HepG2 (cell line): ENCODE results near the gene CFAP61. TPM values are rescaled to one million over a fixed set of nuclear protein-coding genes. Genes with fewer than 3 reads are reported as not detected.

Experiments
- ATAC-seq: fragments of 200-7000 bp; cut with Tn5 transposase; 3 replicates; pipeline ENCODE4 v1.9.1; 2020; ENCODE audit warnings: mild to moderate bottlenecking, moderate library complexity
- BruUV-seq: library from RNA; stranded (reverse); fragments of 400-500 nt; replicated peaks from 2 replicates; lab custom pipeline; 2021; lab: Mats Ljungman, UMichigan
- CTCF ChIA-PET: fragments of 300-600 bp; formaldehyde crosslinking; extraction: SDS; loops from one replicate; lab custom pipeline; 2021; ENCODE audit warnings: low total read pairs, inconsistent platforms, low intra/inter-chr PET ratio; lab: Yijun Ruan, JAX
- POLR2A ChIA-PET: fragments of 350-600 bp; sonication (Branson Sonifier 250); formaldehyde crosslinking; loops from one replicate; lab custom pipeline; 2020; ENCODE audit warnings: antibody characterized with exemption, inconsistent platforms; lab: Yijun Ruan, JAX
- DNase-seq: peaks from one replicate; pipeline ENCODE4 v3.0.0-alpha.2; 2015; ENCODE audit warnings: low spot score
- FAIRE-seq: peaks from 3 replicates; lab custom pipeline; 2011; peaks lifted over from hg19 to GRCh38; lab: Jason Lieb, UNC
- H2AFZ ChIP-seq: one replicate; pipeline ENCODE4 v1.6.1; 2011; ENCODE audit warnings: low read length, inconsistent platforms
- H3K27ac ChIP-seq: fragments of 300-600 bp; 3 replicates; pipeline ENCODE4 v1.8.0; 2011; ENCODE audit warnings: mixed run types, mild to moderate bottlenecking, mixed read lengths, low read length, inconsistent platforms; ENCODE audit not compliant: insufficient read depth; ENCODE audit errors: extremely low read length
- H3K27me3 ChIP-seq, 2 experiments: fragments of 200-600 bp in 1 of 2; 2 replicates in 1 of 2; 3 replicates in 1 of 2; pipeline versions ENCODE4 v1.6.0 to v1.8.0; 2011; ENCODE audit warnings: low read length in 2 of 2, mild to moderate bottlenecking in 2 of 2, moderate library complexity in 2 of 2, inconsistent platforms in 1 of 2; ENCODE audit not compliant: insufficient read depth in 2 of 2, control insufficient read depth in 1 of 2
- H3K36me3 ChIP-seq, 2 experiments: fragments of 200-600 bp in 1 of 2; replicated peaks in 1 of 2; 2 replicates in 1 of 2; 3 replicates in 1 of 2; pipeline versions ENCODE4 v1.5.1 to v1.8.0; 2011; ENCODE audit warnings: low read length in 2 of 2, inconsistent platforms in 1 of 2; ENCODE audit not compliant: insufficient read depth in 2 of 2, control insufficient read depth in 1 of 2
- H3K4me1 ChIP-seq: 2 replicates; pipeline ENCODE4 v1.5.1; 2012; ENCODE audit warnings: low read length, inconsistent platforms; ENCODE audit not compliant: insufficient read depth
- H3K4me2 ChIP-seq: 2 replicates; pipeline ENCODE4 v1.6.0; 2011; ENCODE audit warnings: low read depth, low read length, inconsistent platforms
- H3K4me3 ChIP-seq, 3 experiments: fragments of 200-600 bp in 1 of 3; sonication (generic), shearing (Covaris generic) in 1 of 3; replicated peaks in 1 of 3; 2 replicates each; pipeline ENCODE4 v1.5.1; 2011 to 2016; ENCODE audit warnings: low read length in 3 of 3, inconsistent platforms in 2 of 3, low read depth in 2 of 3, mild to moderate bottlenecking in 2 of 3, control low read depth in 1 of 3, mixed read lengths in 1 of 3; ENCODE audit not compliant: insufficient read depth in 1 of 3
- H3K79me2 ChIP-seq: one replicate; pipeline ENCODE4 v1.6.1; 2011; ENCODE audit warnings: low read length, inconsistent platforms; ENCODE audit not compliant: insufficient read depth
- H3K9ac ChIP-seq: 2 replicates; pipeline ENCODE4 v1.6.0; 2011; ENCODE audit warnings: mild to moderate bottlenecking, low read depth, low read length, inconsistent platforms; ENCODE audit not compliant: insufficient read depth
- H3K9me3 ChIP-seq: 2 replicates; pipeline ENCODE4 v1.5.1; 2012; ENCODE audit warnings: mild to moderate bottlenecking, low read length
- H4K20me1 ChIP-seq: 2 replicates; pipeline ENCODE4 v1.6.0; 2011; ENCODE audit warnings: inconsistent platforms, mild to moderate bottlenecking, low read length, moderate library complexity; ENCODE audit not compliant: insufficient read depth
- BRCA1 ChIP-seq: sonication (generic); formaldehyde crosslinking; IDR thresholded peaks from 2 replicates; pipeline ENCODE4 v1.4.0; 2020; ENCODE audit warnings: missing genetic modification reagents
- DPF2 ChIP-seq: sonication (generic); formaldehyde crosslinking; IDR thresholded peaks from 2 replicates; pipeline ENCODE4 v1.4.0; 2020; ENCODE audit warnings: mild to moderate bottlenecking, low read depth, missing genetic modification reagents, borderline replicate concordance
- HCFC1 ChIP-seq: fragments of 150-350 bp; IDR thresholded peaks from 2 replicates; pipeline ENCODE4 v1.6.1; 2014; ENCODE audit warnings: low read depth, low read length
- MYC ChIP-seq: sonication (generic); formaldehyde crosslinking; IDR thresholded peaks from 2 replicates; pipeline ENCODE4 v1.9.0; 2021; ENCODE audit warnings: missing genetic modification reagents, borderline replicate concordance
- PRMT3 ChIP-seq: sonication (generic); formaldehyde crosslinking; IDR thresholded peaks from 2 replicates; pipeline ENCODE4 v1.8.1; 2022; ENCODE audit warnings: low read depth, mild to moderate bottlenecking, moderate library complexity, missing genetic modification reagents, borderline replicate concordance
- RBFOX2 ChIP-seq: fragments of 200-400 bp; formaldehyde crosslinking; IDR thresholded peaks from 2 replicates; pipeline ENCODE4 v1.6.1; 2017; ENCODE audit warnings: low read depth, mild to moderate bottlenecking, low read length
- SETDB1 ChIP-seq: sonication (generic); formaldehyde crosslinking; IDR thresholded peaks from 2 replicates; pipeline ENCODE4 v1.5.1; 2020; ENCODE audit warnings: missing genetic modification reagents, mild to moderate bottlenecking, borderline replicate concordance
- SKI ChIP-seq: fragments of 450-650 bp; IDR thresholded peaks from one replicate; pipeline ENCODE4 v1.6.1; 2018; ENCODE audit warnings: mild to moderate bottlenecking; ENCODE audit not compliant: partially characterized antibody
- SRY ChIP-seq: sonication (generic); formaldehyde crosslinking; IDR thresholded peaks from 2 replicates; pipeline ENCODE4 v1.8.0; 2022; ENCODE audit warnings: mild to moderate bottlenecking, missing genetic modification reagents
- YEATS2 ChIP-seq: sonication (generic); formaldehyde crosslinking; IDR thresholded peaks from 2 replicates; pipeline ENCODE4 v1.4.0; 2020; ENCODE audit warnings: missing genetic modification reagents, borderline replicate concordance
- ZNF205 ChIP-seq: IDR thresholded peaks from 2 replicates; pipeline ENCODE4 v1.6.1; 2018; ENCODE audit warnings: missing biosample characterization, missing genetic modification reagents
- ZNF296 ChIP-seq: sonication (generic); formaldehyde crosslinking; conservative IDR thresholded peaks from 2 replicates; pipeline ENCODE4 v1.5.0; 2020; ENCODE audit warnings: mild to moderate bottlenecking, missing genetic modification reagents
- ZNF343 ChIP-seq: sonication (generic); formaldehyde crosslinking; IDR thresholded peaks from 2 replicates; pipeline ENCODE4 v1.4.0; 2020; ENCODE audit warnings: mild to moderate bottlenecking, missing genetic modification reagents
- ZNF441 ChIP-seq: sonication (generic); formaldehyde crosslinking; IDR thresholded peaks from 2 replicates; pipeline ENCODE4 v1.7.0; 2021; ENCODE audit warnings: missing genetic modification reagents, borderline replicate concordance
- ZNF484 ChIP-seq: sonication (generic); formaldehyde crosslinking; IDR thresholded peaks from 2 replicates; pipeline ENCODE4 v1.5.1; 2020; ENCODE audit warnings: mild to moderate bottlenecking, low read depth, missing genetic modification reagents, borderline replicate concordance
- ZNF615 ChIP-seq: sonication (generic); formaldehyde crosslinking; IDR thresholded peaks from 2 replicates; pipeline ENCODE4 v1.5.0; 2020; ENCODE audit warnings: mild to moderate bottlenecking, missing genetic modification reagents, borderline replicate concordance
- ZNF652 ChIP-seq: IDR thresholded peaks from 2 replicates; pipeline ENCODE4 v1.6.1; 2016; ENCODE audit warnings: low read depth, borderline replicate concordance
- WGBS: methylation state at CpG from one replicate; pipeline ENCODE4 v1.1.6; 2017; ENCODE audit warnings: low lambda C conversion rate; 5-methylcytosine and 5-hydroxymethylcytosine counted together
- in situ Hi-C: cut with HindIII; loops from 2 replicates; pipeline ENCODE4 v1.10.0; 2017; ENCODE audit warnings: low pct_unique_long_range_greater_than_20kb; ENCODE audit not compliant: extremely low pct_ligation_motif_present
- intact Hi-C: fragments of 100-400 bp; cut with micrococcal nuclease; formaldehyde crosslinking; loops from one replicate; pipeline ENCODE4 v1.10.0; 2022; ENCODE audit not compliant: unreplicated experiment
- polyA plus RNA-seq, 8 experiments: library from polyadenylated mRNA; depleted of rRNA in 3 of 8; stranded (reverse) in 7 of 8; unstranded in 1 of 8; fragments of >200 nt; fragmentation: Illumina TruSeq in 4 of 8; extraction: Trizol in 4 of 8; gene quantifications; 2 replicates each; pipeline versions ENCODE4 v1.2.1 to v1.2.3, GENCODE V29; 2011 to 2016; ENCODE audit warnings: low read depth in 4 of 8, missing spikeins in 1 of 8, mixed read lengths in 1 of 8; ENCODE audit not compliant: insufficient read depth in 1 of 8
- total RNA-seq, 5 experiments: library from RNA; depleted of rRNA; stranded (reverse); fragments of >200 nt; fragmentation: Illumina TruSeq; extraction: Trizol; gene quantifications; 2 replicates each; pipeline ENCODE4 v1.2.3, GENCODE V29; 2016; ENCODE audit warnings: low read depth in 1 of 5
- TF ChIP-seq, protein P1 (sequence below): sonication (generic); formaldehyde crosslinking; IDR thresholded peaks from 2 replicates; pipeline ENCODE4 v1.4.0; 2020; ENCODE audit warnings: missing genetic modification reagents, mild to moderate bottlenecking, borderline replicate concordance
- TF ChIP-seq, protein P2 (sequence below): sonication (generic); formaldehyde crosslinking; IDR thresholded peaks from 2 replicates; pipeline ENCODE4 v1.4.0; 2020; ENCODE audit warnings: missing genetic modification reagents

Gene CFAP61
- total and polyA plus RNA-seq, 2 of the 13 experiments (the other 11 are each of a cell fraction or from before 2014, with no cell fraction given) = 0.27 TPM; not detected in 1

DNA sequence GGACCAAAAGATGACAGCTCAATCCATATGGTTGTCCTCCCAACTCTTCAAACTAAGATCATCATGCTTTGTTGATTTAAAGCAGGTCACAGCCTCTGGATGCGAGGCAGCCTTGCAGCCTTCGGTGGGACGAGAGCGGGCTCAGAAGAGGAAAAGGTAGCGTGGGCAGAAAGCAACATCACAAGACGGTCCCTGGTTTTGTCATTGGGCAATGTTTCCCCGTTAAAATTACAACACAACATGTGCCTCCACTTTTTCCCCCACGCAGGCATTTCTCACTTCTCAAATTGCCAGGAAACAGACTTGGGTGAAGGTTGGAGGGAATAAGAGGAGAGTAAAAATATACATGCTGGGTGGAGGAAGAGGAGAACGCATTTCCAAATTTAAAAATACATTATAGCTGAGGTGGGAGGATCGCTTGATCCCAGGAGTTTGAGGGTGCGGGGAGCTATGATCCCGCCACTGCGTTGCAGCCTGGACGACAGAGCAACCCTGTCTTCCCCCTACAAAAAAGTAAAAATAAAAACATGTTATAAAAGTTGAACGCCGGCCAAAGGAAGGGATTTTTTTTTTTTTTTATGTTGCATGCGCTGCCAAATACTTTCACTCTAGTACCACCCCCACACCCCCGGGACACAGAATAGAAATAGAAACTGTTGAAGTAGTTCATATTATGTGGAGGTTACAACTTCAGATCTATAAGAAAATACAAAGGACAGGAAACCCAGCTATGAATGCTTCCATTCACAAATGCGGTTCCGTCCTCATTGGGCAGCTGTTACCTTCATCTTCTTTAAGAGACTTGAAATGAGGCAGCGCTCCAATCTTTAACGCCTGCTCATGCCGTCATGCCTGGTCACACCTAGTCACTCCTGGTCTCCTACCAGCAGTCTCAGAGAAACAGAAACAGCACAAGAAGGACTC lies 49.0 kb upstream of the CFAP61 start:
- DNase-seq = no peak
- Histone ChIP-seq H3K4me2 (peak overlapping the region; percentile 69), H3K27me3 (no peaks in the 10 kb centered on the region), H3K4me1 (peaks cover 74% of the 10 kb centered on the region), H3K4me3 (peak overlapping the region in 1 of 3 experiments; percentile 53; a peak in 1 of 6 replicates), H2AFZ (no peak overlapping the region), H3K27ac (peak overlapping the region; percentile 87), H3K9me3 (no peaks in the 10 kb centered on the region), H3K9ac (peak overlapping the region; percentile 59; the same call in 1 of the 2 replicates), H4K20me1 (no peaks in the 10 kb centered on the region), H3K79me2 (no peaks in the 10 kb centered on the region), H3K36me3 (no peaks in the 10 kb centered on the region)
- in situ Hi-C loops = loop anchor here (5.0 kb wide), 1 partner anchor 101 kb away; no protein-coding TSS in a partner anchor
- BruUV-seq = no TSS peak
- WGBS = 94% methylated on average over 23 of the region's 23 CpGs
- no peak for ATAC-seq
- ChIA-PET POLR2A (interaction anchor here (0.7 to 2.2 kb wide), 6 partner anchors 7 to 245 kb away, joined by 3 to 10 read pairs (median 4); partner anchors contain the start of genes CFAP61, CRNKL1, NAA20 and RIN2), CTCF (no interaction called here)
- FAIRE-seq = no peak
- intact Hi-C loops = no loop called here
- no peak for TF ChIP-seq ZNF296 (CRISPR knock-in tag)
- TF ChIP-seq MYC = no peak
- TF ChIP-seq ZNF205 (CRISPR knock-in tag) = no peak
- no peak for TF ChIP-seq YEATS2 (CRISPR knock-in tag)
- 0 out of 2 replicates have a peak, but pooled peaks have one; percentile 49 for TF ChIP-seq BRCA1 (CRISPR knock-in tag)
- no peak for TF ChIP-seq SKI
- peak; percentile 3; the same call in 1 of the 2 replicates for TF ChIP-seq DPF2 (CRISPR knock-in tag)
- TF ChIP-seq, protein P1, sequence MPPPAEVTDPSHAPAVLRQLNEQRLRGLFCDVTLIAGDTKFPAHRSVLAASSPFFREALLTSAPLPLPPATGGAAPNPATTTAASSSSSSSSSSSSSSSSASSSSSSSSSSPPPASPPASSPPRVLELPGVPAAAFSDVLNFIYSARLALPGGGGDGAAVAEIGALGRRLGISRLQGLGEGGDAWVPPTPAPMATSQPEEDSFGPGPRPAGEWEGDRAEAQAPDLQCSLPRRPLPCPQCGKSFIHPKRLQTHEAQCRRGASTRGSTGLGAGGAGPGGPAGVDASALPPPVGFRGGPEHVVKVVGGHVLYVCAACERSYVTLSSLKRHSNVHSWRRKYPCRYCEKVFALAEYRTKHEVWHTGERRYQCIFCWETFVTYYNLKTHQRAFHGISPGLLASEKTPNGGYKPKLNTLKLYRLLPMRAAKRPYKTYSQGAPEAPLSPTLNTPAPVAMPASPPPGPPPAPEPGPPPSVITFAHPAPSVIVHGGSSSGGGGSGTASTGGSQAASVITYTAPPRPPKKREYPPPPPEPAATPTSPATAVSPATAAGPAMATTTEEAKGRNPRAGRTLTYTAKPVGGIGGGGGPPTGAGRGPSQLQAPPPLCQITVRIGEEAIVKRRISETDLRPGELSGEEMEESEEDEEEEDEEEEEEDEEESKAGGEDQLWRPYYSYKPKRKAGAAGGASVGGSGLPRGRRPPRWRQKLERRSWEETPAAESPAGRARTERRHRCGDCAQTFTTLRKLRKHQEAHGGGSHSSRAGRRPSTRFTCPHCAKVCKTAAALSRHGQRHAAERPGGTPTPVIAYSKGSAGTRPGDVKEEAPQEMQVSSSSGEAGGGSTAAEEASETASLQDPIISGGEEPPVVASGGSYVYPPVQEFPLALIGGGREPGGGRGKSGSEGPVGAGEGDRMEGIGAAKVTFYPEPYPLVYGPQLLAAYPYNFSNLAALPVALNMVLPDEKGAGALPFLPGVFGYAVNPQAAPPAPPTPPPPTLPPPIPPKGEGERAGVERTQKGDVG (CRISPR knock-in tag) = 0 out of 2 replicates have a peak, but pooled peaks have one; percentile 3
- no peak for TF ChIP-seq ZNF484
- TF ChIP-seq, protein P2, sequence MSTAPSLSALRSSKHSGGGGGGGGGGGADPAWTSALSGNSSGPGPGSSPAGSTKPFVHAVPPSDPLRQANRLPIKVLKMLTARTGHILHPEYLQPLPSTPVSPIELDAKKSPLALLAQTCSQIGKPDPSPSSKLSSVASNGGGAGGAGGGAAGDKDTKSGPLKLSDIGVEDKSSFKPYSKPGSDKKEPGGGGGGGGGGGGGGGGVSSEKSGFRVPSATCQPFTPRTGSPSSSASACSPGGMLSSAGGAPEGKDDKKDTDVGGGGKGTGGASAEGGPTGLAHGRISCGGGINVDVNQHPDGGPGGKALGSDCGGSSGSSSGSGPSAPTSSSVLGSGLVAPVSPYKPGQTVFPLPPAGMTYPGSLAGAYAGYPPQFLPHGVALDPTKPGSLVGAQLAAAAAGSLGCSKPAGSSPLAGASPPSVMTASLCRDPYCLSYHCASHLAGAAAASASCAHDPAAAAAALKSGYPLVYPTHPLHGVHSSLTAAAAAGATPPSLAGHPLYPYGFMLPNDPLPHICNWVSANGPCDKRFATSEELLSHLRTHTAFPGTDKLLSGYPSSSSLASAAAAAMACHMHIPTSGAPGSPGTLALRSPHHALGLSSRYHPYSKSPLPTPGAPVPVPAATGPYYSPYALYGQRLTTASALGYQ (CRISPR knock-in tag) = no peak
- TF ChIP-seq SETDB1 (CRISPR knock-in tag) = no peak
- TF ChIP-seq ZNF441 (CRISPR knock-in tag) = 0 out of 2 replicates have a peak, but pooled peaks have one; percentile 6
- TF ChIP-seq RBFOX2 = no peak
- TF ChIP-seq ZNF652 = no peak
- no peak for TF ChIP-seq ZNF343 (CRISPR knock-in tag)
- no peak for TF ChIP-seq PRMT3 (CRISPR knock-in tag)
- TF ChIP-seq ZNF615 = no peak
- TF ChIP-seq HCFC1 = no peak
- 0 out of 2 replicates have a peak, but pooled peaks have one; percentile 8 for TF ChIP-seq SRY
